Inflammatory macrophage (primary cell): ENCODE data around the gene DAPK2.
"Not testable (repeated sequence)": the region's sequence is repeated elsewhere in the genome, so short reads cannot be mapped to it uniquely, and the experiment has no call there.

Source experiments
- DNase-seq, 2 donors: peaks; one replicate each; pipeline ENCODE4 v3.0.0-alpha.2; 2020 to 2022

DAPK2 gene

GRCh38 chr15:64053674-64054073 lies 7.4 kb upstream of the DAPK2 start:
- not testable (repeated sequence) for DNase-seq

GRCh38 chr15:64052925-64053491 lies 6.7 kb upstream of the DAPK2 start:
- no peak for DNase-seq

GRCh38 chr15:64051407-64052259 lies 5.3 kb upstream of the DAPK2 start:
- no peak for DNase-seq

- no peak for DNase-seq
These were observed 4.8 kb upstream of the DAPK2 start for GRCh38 chr15:64051093-64051402.

- no peak for DNase-seq
These were observed 4.2 kb upstream of the DAPK2 start for GRCh38 chr15:64050281-64051092.

- peak; percentile 18 to 59 for DNase-seq
These were observed 2.6 kb upstream of the DAPK2 start for GRCh38 chr15:64048781-64049460.

GRCh38 chr15:64045774-64046420 lies 388 bp downstream of the DAPK2 start:
- no peak for DNase-seq

GRCh38 chr15:64045101-64045435 lies 1.2 kb downstream of the DAPK2 start:
- no peak for DNase-seq

- peak; percentile 53 to 70 for DNase-seq
These were observed 1.8 kb downstream of the DAPK2 start for GRCh38 chr15:64044300-64045100.

GRCh38 chr15:64038878-64039610 lies 7.2 kb downstream of the DAPK2 start:
- peak; percentile 42 to 49 for DNase-seq

- peak; percentile 41 to 64 for DNase-seq
These were observed 8.3 kb downstream of the DAPK2 start for GRCh38 chr15:64037966-64038365.

GRCh38 chr15:64037116-64037515 lies 9.2 kb downstream of the DAPK2 start:
- DNase-seq: peak in 1 of 2 donors; percentile 24

- DNase-seq: no peak
These were observed 10.8 kb downstream of the DAPK2 start for GRCh38 chr15:64035525-64035924.

- DNase-seq: no peak
These were observed 11.8 kb downstream of the DAPK2 start for GRCh38 chr15:64034519-64034918.

- no peak for DNase-seq
These were observed 14.0 kb downstream of the DAPK2 start for GRCh38 chr15:64032329-64032728.

- DNase-seq: no peak
These were observed 16.2 kb downstream of the DAPK2 start for GRCh38 chr15:64030123-64030522.

- DNase-seq: no peak
These were observed 16.7 kb downstream of the DAPK2 start for GRCh38 chr15:64029633-64030032.

GRCh38 chr15:64029110-64029509 lies 17.2 kb downstream of the DAPK2 start:
- DNase-seq: no peak

- DNase-seq: no peak
These were observed 19.7 kb downstream of the DAPK2 start for GRCh38 chr15:64026591-64026990.

- DNase-seq: no peak
These were observed 21.9 kb downstream of the DAPK2 start for GRCh38 chr15:64024172-64025050.
